ENCODE data around the gene DPYSL5.

DNA sequence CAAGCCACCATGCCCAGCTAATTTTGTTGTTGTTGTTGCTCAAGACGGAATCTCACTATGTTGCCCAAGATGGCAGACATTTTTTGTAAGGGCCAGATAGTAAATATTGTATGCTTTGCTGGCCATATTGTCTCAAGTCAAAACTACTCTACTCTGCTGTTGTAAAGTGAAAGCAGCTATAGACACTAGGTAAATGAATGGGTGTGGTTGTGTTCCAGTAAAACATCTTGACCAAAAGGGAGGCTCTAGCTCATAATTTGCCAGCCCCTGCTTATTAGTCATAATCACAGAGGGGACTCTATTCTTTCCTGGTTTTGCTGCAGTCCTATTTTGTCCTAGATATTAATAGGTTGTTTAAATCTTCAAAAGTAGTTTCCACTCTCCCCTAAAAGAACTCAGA is 147.1 kb downstream of the DPYSL5 start:
- TF ChIP-seq, protein P1, sequence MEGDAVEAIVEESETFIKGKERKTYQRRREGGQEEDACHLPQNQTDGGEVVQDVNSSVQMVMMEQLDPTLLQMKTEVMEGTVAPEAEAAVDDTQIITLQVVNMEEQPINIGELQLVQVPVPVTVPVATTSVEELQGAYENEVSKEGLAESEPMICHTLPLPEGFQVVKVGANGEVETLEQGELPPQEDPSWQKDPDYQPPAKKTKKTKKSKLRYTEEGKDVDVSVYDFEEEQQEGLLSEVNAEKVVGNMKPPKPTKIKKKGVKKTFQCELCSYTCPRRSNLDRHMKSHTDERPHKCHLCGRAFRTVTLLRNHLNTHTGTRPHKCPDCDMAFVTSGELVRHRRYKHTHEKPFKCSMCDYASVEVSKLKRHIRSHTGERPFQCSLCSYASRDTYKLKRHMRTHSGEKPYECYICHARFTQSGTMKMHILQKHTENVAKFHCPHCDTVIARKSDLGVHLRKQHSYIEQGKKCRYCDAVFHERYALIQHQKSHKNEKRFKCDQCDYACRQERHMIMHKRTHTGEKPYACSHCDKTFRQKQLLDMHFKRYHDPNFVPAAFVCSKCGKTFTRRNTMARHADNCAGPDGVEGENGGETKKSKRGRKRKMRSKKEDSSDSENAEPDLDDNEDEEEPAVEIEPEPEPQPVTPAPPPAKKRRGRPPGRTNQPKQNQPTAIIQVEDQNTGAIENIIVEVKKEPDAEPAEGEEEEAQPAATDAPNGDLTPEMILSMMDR (IDR thresholded peaks at IDR 0.05; ENCODE audit: low read depth, low read length) = no peak
- TF ChIP-seq EZH2phosphoT487 (IDR thresholded peaks at IDR 0.05; ENCODE audit: low read depth) = no peak
